ENCODE measurements around the gene PERP.

The PERP gene

GRCh38 chr6:138052783-138053182 lies 54.4 kb downstream of the PERP start:
- no peak overlapping the region for H3K27ac ChIP-seq
- TF ChIP-seq, protein P1, sequence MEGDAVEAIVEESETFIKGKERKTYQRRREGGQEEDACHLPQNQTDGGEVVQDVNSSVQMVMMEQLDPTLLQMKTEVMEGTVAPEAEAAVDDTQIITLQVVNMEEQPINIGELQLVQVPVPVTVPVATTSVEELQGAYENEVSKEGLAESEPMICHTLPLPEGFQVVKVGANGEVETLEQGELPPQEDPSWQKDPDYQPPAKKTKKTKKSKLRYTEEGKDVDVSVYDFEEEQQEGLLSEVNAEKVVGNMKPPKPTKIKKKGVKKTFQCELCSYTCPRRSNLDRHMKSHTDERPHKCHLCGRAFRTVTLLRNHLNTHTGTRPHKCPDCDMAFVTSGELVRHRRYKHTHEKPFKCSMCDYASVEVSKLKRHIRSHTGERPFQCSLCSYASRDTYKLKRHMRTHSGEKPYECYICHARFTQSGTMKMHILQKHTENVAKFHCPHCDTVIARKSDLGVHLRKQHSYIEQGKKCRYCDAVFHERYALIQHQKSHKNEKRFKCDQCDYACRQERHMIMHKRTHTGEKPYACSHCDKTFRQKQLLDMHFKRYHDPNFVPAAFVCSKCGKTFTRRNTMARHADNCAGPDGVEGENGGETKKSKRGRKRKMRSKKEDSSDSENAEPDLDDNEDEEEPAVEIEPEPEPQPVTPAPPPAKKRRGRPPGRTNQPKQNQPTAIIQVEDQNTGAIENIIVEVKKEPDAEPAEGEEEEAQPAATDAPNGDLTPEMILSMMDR (IDR thresholded peaks at IDR 0.05): no peak
- TF ChIP-seq ZFX (IDR thresholded peaks at IDR 0.05; ENCODE audit: borderline replicate concordance): no peak

DNA sequence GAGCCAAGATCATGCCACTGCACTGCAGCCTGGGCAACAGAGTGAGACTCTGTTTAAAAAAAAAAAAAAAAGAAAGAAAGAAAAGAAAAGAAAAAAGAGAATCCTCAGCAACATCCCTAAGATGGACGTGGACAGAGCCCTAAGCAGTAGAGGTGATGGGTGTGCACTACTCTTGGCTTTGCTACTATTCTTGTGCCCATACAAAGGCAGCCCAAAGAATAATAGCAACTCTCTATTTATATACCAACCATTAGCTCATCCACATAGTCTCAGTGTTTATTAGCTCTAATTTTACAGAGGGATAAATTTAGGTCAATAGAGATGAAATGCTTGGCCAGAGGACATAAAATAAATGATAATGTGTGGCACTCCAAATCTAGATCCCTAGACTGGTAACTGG lies 62.2 kb downstream of the PERP start:
- no peak overlapping the region for H3K27ac ChIP-seq
- TF ChIP-seq, protein P1 (IDR thresholded peaks at IDR 0.05): no peak

- TF ChIP-seq, protein P1 (IDR thresholded peaks at IDR 0.05): no peak
- TF ChIP-seq ZFX (IDR thresholded peaks at IDR 0.05; ENCODE audit: borderline replicate concordance): no peak
- H3K27ac ChIP-seq: no peak overlapping the region
Observed at GRCh38 chr6:138044458-138044857, 62.8 kb downstream of the PERP start.
